Measurements from ENCODE around the gene ST8SIA4.

- no peak for TF ChIP-seq CTCF (IDR thresholded peaks at IDR 0.05; ENCODE audit: poor library complexity)
- TF ChIP-seq EZH2 (IDR thresholded peaks at IDR 0.05; ENCODE audit: borderline replicate concordance), result no peak
- no peak for TF ChIP-seq EZH2phosphoT487 (IDR thresholded peaks at IDR 0.05; ENCODE audit: low read depth, severe bottlenecking, unreplicated experiment)
Observed at GRCh38 chr5:100864931-100865330, 38.2 kb downstream of the ST8SIA4 start.

Measured in hepatocyte (in vitro differentiated cells).